B cell (primary cell): Measurements from ENCODE around the gene ZNF518B.

ENCODE experiments used
- CTCF ChIP-seq: fragments of 200-600 bp; IDR thresholded peaks from one replicate; pipeline ENCODE4 v1.8.0; 2022; ENCODE audit warnings: antibody characterized with exemption, mild to moderate bottlenecking
- EZH2 ChIP-seq: IDR thresholded peaks from 2 replicates; pipeline ENCODE4 v1.6.1; 2012; ENCODE audit warnings: borderline replicate concordance, low read depth, mild to moderate bottlenecking, moderate library complexity, low read length; ENCODE audit not compliant: insufficient read depth, poor library complexity, severe bottlenecking

DNA sequence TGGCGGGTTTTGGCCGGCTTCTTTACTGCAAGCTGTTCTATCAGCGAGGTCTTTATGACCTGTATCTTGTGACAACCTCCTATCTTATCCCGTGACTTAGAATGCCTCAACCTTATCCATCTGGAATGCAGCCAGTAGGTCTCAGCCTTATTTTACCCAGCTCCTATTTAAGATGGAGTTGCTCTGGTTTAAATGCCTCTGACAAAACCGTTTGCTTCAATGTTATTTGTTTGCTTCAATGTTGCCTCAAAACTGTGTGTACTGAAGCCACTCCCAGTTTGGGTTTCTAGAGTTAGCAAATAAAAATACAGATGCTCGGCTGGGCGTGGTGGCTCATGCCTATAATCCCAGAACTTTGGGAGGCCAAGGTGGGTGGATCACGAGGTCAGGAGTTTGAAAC lies 51.6 kb downstream of the ZNF518B start:
- TF ChIP-seq CTCF (no peak), EZH2 (no peak)
